ENCODE measurements around the gene CKLF. TPM values are rescaled to one million over a fixed set of nuclear protein-coding genes. Genes with fewer than 3 reads are reported as not detected.
"Not testable (repeated sequence)": the region's sequence is repeated elsewhere in the genome, so short reads cannot be mapped to it uniquely, and the experiment has no call there.

CKLF gene
- total RNA-seq, 4 donors from 2014 or later = 10.2 to 24.8 (median 17.5) TPM

- DNase-seq (ENCODE audit: low spot score in 2 of 2) = peak in 1 of 2 donors; percentile 87
- intact Hi-C loops (cut with DNase I; ENCODE audit: low total_unique reads) = no loop called here
- TF ChIP-seq POLR2A (IDR thresholded peaks at IDR 0.05) = no peak
- no peak for TF ChIP-seq CTCF (IDR thresholded peaks at IDR 0.05)
- H3K4me3 ChIP-seq (ENCODE audit: low read depth, poor library complexity, severe bottlenecking) = no peak overlapping the region
- WGBS, 2 donors = 67 to 68% methylated on average over 15 of the region's 15 CpGs
Measured at GRCh38 chr16:66512272-66513110, 39.9 kb upstream of the CKLF start.

- TF ChIP-seq CTCF (IDR thresholded peaks at IDR 0.05) (no peak), POLR2A (IDR thresholded peaks at IDR 0.05) (no peak)
- DNase-seq (ENCODE audit: low spot score in 2 of 2) = peak in 1 of 2 donors; percentile 81
- WGBS, 2 donors = 78% methylated on average over 7 to 8 of the region's 8 CpGs
- intact Hi-C loops (cut with DNase I; ENCODE audit: low total_unique reads) = no loop called here
- no peak overlapping the region for H3K4me3 ChIP-seq (ENCODE audit: low read depth, poor library complexity, severe bottlenecking)
Measured at GRCh38 chr16:66513111-66513723, 39.2 kb upstream of the CKLF start.

- 96 to 97% methylated on average over 11 of the region's 17 CpGs for WGBS, 2 donors
- H3K4me3 ChIP-seq (ENCODE audit: low read depth, poor library complexity, severe bottlenecking); intact Hi-C loops (cut with DNase I; ENCODE audit: low total_unique reads): not testable (repeated sequence)
- peak in 1 of 2 donors; percentile 74 for DNase-seq (ENCODE audit: low spot score in 2 of 2)
Measured at GRCh38 chr16:66514391-66514790, 38.0 kb upstream of the CKLF start.

- H3K4me3 ChIP-seq (ENCODE audit: low read depth, poor library complexity, severe bottlenecking); DNase-seq (ENCODE audit: low spot score in 2 of 2); intact Hi-C loops (cut with DNase I; ENCODE audit: low total_unique reads): not testable (repeated sequence)
- WGBS, 2 donors = 87 to 91% methylated on average over 9 to 10 of the region's 10 CpGs
Measured at GRCh38 chr16:66514980-66515595, 37.3 kb upstream of the CKLF start.

- DNase-seq (ENCODE audit: low spot score in 2 of 2) = peak in 1 of 2 donors; percentile 86
- 58% methylated on average over 10 to 12 of the region's 12 CpGs for WGBS, 2 donors
- no peak for TF ChIP-seq CTCF (IDR thresholded peaks at IDR 0.05)
- no peak for TF ChIP-seq POLR2A (IDR thresholded peaks at IDR 0.05)
- H3K4me3 ChIP-seq (ENCODE audit: low read depth, poor library complexity, severe bottlenecking) = no peak overlapping the region
- intact Hi-C loops (cut with DNase I; ENCODE audit: low total_unique reads) = no loop called here
Measured at GRCh38 chr16:66515596-66516508, 36.5 kb upstream of the CKLF start.

- intact Hi-C loops (cut with DNase I; ENCODE audit: low total_unique reads) = no loop called here
- TF ChIP-seq POLR2A (IDR thresholded peaks at IDR 0.05) (no peak), CTCF (IDR thresholded peaks at IDR 0.05) (no peak)
- no peak for DNase-seq (ENCODE audit: low spot score in 2 of 2)
- WGBS, 2 donors = 12 to 22% methylated on average over 8 of the region's 8 CpGs
- no peak overlapping the region for H3K4me3 ChIP-seq (ENCODE audit: low read depth, poor library complexity, severe bottlenecking)
Measured at GRCh38 chr16:66516509-66516807, 35.9 kb upstream of the CKLF start.

Data from lower leg skin (tissue), 4 donors.